Activated CD8-positive, alpha-beta memory T cell treated with anti-CD3 and anti-CD28 coated beads, Interleukin-2, amount 50 U/mL, for 24 hours (primary cell): ENCODE measurements around the gene ZFP64.

Source experiments
- DNase-seq: peaks from one replicate; pipeline ENCODE4 v3.0.0-alpha.2; 2020; ENCODE audit errors: extremely low read depth

Gene ZFP64

GRCh38 chr20:52104546-52105441 lies 86.8 kb downstream of the ZFP64 start:
- DNase-seq, result no peak

- no peak for DNase-seq
Observed at GRCh38 chr20:52103913-52104545, 87.5 kb downstream of the ZFP64 start.

GRCh38 chr20:52103335-52103912 lies 88.2 kb downstream of the ZFP64 start:
- DNase-seq, result no peak

GRCh38 chr20:52102559-52102958 lies 89.0 kb downstream of the ZFP64 start:
- DNase-seq, result no peak

GRCh38 chr20:52102126-52102525 lies 89.5 kb downstream of the ZFP64 start:
- no peak for DNase-seq
